Liver (tissue), 5 donors: ENCODE results near the gene IGF2BP3. TPM values are rescaled to one million over a fixed set of nuclear protein-coding genes. Genes with fewer than 3 reads are reported as not detected.

Experiments
- polyA plus RNA-seq, 2 donors: library from polyadenylated mRNA; stranded (reverse) in 1 of 2; unstranded in 1 of 2; fragments of 200-250 nt in 1 of 2; fragments of >200 nt in 1 of 2; fragmentation: Nextera tagmentation in 1 of 2; extraction: Ambion mirVana in 1 of 2; gene quantifications; one replicate each; pipeline versions ENCODE4 v1.2.1 to v1.2.3, GENCODE V29; 2013 to 2015
- small RNA-seq: library from RNA; depleted of rRNA; stranded (forward); fragments of <200 nt; gene quantifications from one replicate; pipeline ENCODE3, GENCODE V24; 2014
- total RNA-seq, 2 donors: library from RNA; depleted of rRNA; stranded (reverse); fragments of >200 nt; gene quantifications; one replicate each; pipeline ENCODE4 v1.2.3, GENCODE V29; 2014
- donor health status: healthy.
- donor health status: healthy.
- donor health status: healthy.

IGF2BP3 gene
- total and polyA plus RNA-seq, 4 donors = 0.17 to 28.4 (median 0.23) TPM; not detected in 1

Small RNA genes lying within 50 kb of the gene (small RNA-seq; reads per million reads assigned to genes)
- gene AC079780.1 = not detected
- not detected for gene RF00019
- not detected for gene RNU7-143P
- gene SNORD65C = 0.11 reads per million

Other genes starting within 250 kb of the IGF2BP3 start
- 10 to 100 TPM in 1 of 2 donors, 1 to 10 TPM in 1; 4.8 to 10.5 TPM for gene GPNMB, start 223.7 kb downstream of the IGF2BP3 start, total RNA-seq
- 1 to 10 TPM; 2.6 to 5.1 TPM for gene GPNMB, start 223.7 kb downstream of the IGF2BP3 start, polyA plus RNA-seq
- 10 to 100 TPM; 30.3 to 41.6 TPM for gene MALSU1, start 171.2 kb downstream of the IGF2BP3 start, total RNA-seq
- 10 to 100 TPM; 39.4 to 84.6 TPM for gene MALSU1, start 171.2 kb downstream of the IGF2BP3 start, polyA plus RNA-seq
- 10 to 100 TPM; 19.2 to 25.9 TPM for gene TRA2A, start 61.5 kb upstream of the IGF2BP3 start, total RNA-seq
- 10 to 100 TPM; 13.7 to 24.3 TPM for gene TRA2A, start 61.5 kb upstream of the IGF2BP3 start, polyA plus RNA-seq
- gene CCDC126, start 126.9 kb upstream of the IGF2BP3 start, total RNA-seq = 10 to 100 TPM in 1 of 2 donors, 1 to 10 TPM in 1; 6.2 to 11.3 TPM
- gene CCDC126, start 126.9 kb upstream of the IGF2BP3 start, polyA plus RNA-seq = 1 to 10 TPM; 4.8 to 9.3 TPM
- gene FAM221A, start 209.7 kb upstream of the IGF2BP3 start, total RNA-seq = 10 to 100 TPM in 1 of 2 donors, 1 to 10 TPM in 1; 2.8 to 12.0 TPM
- 1 to 10 TPM; 4.1 to 6.7 TPM for gene FAM221A, start 209.7 kb upstream of the IGF2BP3 start, polyA plus RNA-seq
- under 1 TPM; 0.05 to 0.59 TPM for gene STK31, start 239.7 kb upstream of the IGF2BP3 start, total RNA-seq
- under 1 TPM; 0.03 to 0.31 TPM for gene STK31, start 239.7 kb upstream of the IGF2BP3 start, polyA plus RNA-seq